NB4 (cell line): ENCODE measurements around the gene EFNA4.

Experiments used
- DNase-seq: peaks from one replicate; pipeline ENCODE4 v3.0.0; 2010; ENCODE audit warnings: low read depth
- H3K4me3 ChIP-seq: one replicate; pipeline ENCODE4 v1.5.1; 2011; ENCODE audit warnings: mild to moderate bottlenecking, low read depth, low read length, moderate library complexity
- CTCF ChIP-seq: IDR thresholded peaks from one replicate; pipeline ENCODE4 v1.5.1; 2012; ENCODE audit warnings: low read depth, low read length
- MAX ChIP-seq: IDR thresholded peaks from 2 replicates; pipeline ENCODE4 v1.6.1; 2011; ENCODE audit warnings: low read depth, low read length
- MYC ChIP-seq: IDR thresholded peaks from 2 replicates; pipeline ENCODE4 v1.6.1; 2011; ENCODE audit warnings: low read depth, low read length
- POLR2A ChIP-seq: IDR thresholded peaks from 2 replicates; pipeline ENCODE4 v1.6.1; 2011; ENCODE audit warnings: mild to moderate bottlenecking; ENCODE audit not compliant: insufficient read length; ENCODE audit errors: extremely low read depth

EFNA4 gene

GRCh38 chr1:155091071-155092051 is 27.8 kb downstream of the EFNA4 start:
- TF ChIP-seq POLR2A (no peak), CTCF (peak; percentile 92), MYC (peak; percentile 93), MAX (peak; percentile 96)
- no peak overlapping the region for H3K4me3 ChIP-seq
- peak; percentile 77 for DNase-seq

- no peak overlapping the region for H3K4me3 ChIP-seq
- TF ChIP-seq MYC (no peak), CTCF (no peak), POLR2A (no peak), MAX (no peak)
- no peak for DNase-seq
These were observed 28.6 kb downstream of the EFNA4 start for GRCh38 chr1:155092131-155092530.

- no peak overlapping the region for H3K4me3 ChIP-seq
- no peak for DNase-seq
- no peak for TF ChIP-seq MAX
- TF ChIP-seq POLR2A: no peak
- TF ChIP-seq CTCF: no peak
- TF ChIP-seq MYC: no peak
These were observed 29.1 kb downstream of the EFNA4 start for GRCh38 chr1:155092641-155093040.

GRCh38 chr1:155093911-155094621 is 30.5 kb downstream of the EFNA4 start:
- H3K4me3 ChIP-seq: no peak overlapping the region
- DNase-seq: peak; percentile 54
- peak; percentile 47 for TF ChIP-seq CTCF
- TF ChIP-seq MAX: no peak
- TF ChIP-seq POLR2A: no peak
- no peak for TF ChIP-seq MYC

- TF ChIP-seq CTCF: no peak
- TF ChIP-seq MYC: no peak
- TF ChIP-seq MAX: no peak
- TF ChIP-seq POLR2A: no peak
- no peak for DNase-seq
- H3K4me3 ChIP-seq: no peak overlapping the region
These were observed 31.0 kb downstream of the EFNA4 start for GRCh38 chr1:155094622-155094948.
